HUDEP-2 (cell line): ENCODE measurements around the gene CHST2.
"Not testable (repeated sequence)": the region's sequence is repeated elsewhere in the genome, so short reads cannot be mapped to it uniquely, and the experiment has no call there.

Experiments
- DNase-seq, 76 experiments: peaks; one replicate each; lab custom pipeline; 2025; ENCODE audit not compliant: unreplicated experiment in 76 of 76; lab: John Stamatoyannopoulos, UW

The CHST2 gene, protein sequence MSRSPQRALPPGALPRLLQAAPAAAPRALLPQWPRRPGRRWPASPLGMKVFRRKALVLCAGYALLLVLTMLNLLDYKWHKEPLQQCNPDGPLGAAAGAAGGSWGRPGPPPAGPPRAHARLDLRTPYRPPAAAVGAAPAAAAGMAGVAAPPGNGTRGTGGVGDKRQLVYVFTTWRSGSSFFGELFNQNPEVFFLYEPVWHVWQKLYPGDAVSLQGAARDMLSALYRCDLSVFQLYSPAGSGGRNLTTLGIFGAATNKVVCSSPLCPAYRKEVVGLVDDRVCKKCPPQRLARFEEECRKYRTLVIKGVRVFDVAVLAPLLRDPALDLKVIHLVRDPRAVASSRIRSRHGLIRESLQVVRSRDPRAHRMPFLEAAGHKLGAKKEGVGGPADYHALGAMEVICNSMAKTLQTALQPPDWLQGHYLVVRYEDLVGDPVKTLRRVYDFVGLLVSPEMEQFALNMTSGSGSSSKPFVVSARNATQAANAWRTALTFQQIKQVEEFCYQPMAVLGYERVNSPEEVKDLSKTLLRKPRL

GRCh38 chr3:143119009-143119914 is at the start of gene CHST2:
Gene CHST2, plus strand, starts transcription at chr3:143119771. Its CDS starts 1,046 bp downstream, at chr3:143120817.
- DNase-seq, result peak in 70 of 76 experiments; percentile 10 to 78 (median 54)

DNA sequence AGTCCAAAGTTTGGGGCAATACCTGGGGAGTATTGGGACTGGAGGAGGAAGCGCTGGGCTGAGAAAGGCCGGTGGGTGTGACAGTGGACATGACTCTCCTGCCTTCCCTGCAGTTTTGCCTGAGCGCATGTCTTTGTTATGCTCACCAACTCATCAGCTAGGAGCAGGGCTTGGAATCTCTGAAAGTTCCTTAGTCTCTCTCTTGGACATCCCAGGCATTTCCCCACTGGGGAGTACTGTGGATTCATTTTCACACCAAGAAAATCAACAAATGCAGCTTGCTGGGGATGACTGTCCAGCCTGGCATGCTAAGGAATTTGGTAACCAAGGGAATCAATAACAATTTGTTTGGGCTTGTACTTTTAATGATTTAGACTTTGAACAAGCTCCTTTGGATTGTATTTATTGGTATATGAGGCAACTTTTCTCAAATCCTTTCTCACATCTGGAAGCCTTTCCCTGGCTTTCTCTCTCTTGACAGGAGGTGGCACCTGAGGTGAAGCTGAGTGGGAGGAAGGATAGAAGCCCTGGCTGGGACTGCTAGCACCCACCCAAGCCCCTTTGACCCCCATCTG is 48.5 kb upstream of the CHST2 start:
- no peak for DNase-seq

- DNase-seq, result no peak
These were observed 47.8 kb upstream of the CHST2 start for GRCh38 chr3:143071776-143072175.

GRCh38 chr3:143072298-143073020 is 47.1 kb upstream of the CHST2 start:
- DNase-seq, result not testable (repeated sequence)

DNA sequence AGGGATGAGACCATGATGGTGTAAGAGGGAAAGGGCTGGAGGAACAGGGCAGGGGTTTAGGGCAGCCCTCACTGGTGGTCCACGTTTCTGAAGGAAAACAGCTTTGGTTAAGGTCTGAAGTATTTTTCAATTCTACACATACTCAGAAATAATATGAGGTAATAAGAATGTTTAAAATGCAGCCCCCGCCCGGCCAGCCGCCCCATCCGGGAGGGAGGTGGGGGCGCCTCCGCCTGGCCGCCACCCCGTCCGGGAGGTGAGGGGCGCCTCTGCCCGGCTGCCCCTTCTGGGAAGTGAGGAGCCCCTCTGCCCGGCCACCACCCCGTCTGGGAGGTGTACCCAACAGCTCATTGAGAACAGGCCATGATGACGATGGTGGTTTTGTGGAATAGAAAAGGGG is 46.0 kb upstream of the CHST2 start:
- DNase-seq, result not testable (repeated sequence)

GRCh38 chr3:143073983-143074382 is 45.6 kb upstream of the CHST2 start:
- not testable (repeated sequence) for DNase-seq

DNA sequence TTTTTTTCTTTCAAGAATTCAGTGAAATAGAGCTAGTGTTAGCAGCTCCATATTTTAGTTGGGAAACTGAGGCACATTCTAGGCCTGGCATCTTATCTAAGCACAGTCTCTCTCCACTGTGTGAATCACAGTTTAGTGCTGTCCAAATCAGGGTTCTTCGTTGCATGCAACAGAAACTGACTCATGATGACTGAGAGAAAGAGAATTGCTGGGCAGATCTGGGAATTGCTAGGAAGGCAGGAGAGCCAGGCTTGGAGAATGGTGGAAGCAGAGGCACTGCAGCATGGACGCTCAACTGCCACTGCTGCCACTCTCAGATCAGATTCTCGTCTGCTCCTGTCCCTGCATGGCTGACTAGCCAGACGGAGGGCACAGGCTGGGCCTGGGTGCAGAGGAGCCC is 40.7 kb upstream of the CHST2 start:
- no peak for DNase-seq

GRCh38 chr3:143080196-143080595 is 39.4 kb upstream of the CHST2 start:
- no peak for DNase-seq

GRCh38 chr3:143081365-143081764 is 38.2 kb upstream of the CHST2 start:
- no peak for DNase-seq

GRCh38 chr3:143081844-143082778 is 37.5 kb upstream of the CHST2 start:
- no peak for DNase-seq

DNA sequence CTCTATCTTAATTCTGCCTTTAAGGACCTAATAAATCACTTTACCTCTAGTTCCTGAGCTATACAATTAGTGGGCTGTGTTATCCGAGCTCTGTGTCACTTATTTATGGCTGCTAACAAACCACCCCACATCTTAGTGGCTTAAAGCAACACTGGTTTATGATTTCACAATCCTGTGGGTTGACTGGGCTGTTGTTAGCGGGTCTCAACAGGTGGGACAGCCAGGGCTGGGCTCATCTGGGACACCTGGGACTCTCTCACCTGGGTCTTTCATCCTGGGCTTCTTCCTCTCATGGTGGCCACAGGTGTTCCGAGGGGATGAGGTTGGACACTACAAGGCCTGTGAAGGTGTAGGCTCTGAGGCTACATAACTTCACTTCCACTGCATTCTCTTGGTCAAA is 35.8 kb upstream of the CHST2 start:
- peak in 1 of 76 experiments; percentile 14 for DNase-seq

DNA sequence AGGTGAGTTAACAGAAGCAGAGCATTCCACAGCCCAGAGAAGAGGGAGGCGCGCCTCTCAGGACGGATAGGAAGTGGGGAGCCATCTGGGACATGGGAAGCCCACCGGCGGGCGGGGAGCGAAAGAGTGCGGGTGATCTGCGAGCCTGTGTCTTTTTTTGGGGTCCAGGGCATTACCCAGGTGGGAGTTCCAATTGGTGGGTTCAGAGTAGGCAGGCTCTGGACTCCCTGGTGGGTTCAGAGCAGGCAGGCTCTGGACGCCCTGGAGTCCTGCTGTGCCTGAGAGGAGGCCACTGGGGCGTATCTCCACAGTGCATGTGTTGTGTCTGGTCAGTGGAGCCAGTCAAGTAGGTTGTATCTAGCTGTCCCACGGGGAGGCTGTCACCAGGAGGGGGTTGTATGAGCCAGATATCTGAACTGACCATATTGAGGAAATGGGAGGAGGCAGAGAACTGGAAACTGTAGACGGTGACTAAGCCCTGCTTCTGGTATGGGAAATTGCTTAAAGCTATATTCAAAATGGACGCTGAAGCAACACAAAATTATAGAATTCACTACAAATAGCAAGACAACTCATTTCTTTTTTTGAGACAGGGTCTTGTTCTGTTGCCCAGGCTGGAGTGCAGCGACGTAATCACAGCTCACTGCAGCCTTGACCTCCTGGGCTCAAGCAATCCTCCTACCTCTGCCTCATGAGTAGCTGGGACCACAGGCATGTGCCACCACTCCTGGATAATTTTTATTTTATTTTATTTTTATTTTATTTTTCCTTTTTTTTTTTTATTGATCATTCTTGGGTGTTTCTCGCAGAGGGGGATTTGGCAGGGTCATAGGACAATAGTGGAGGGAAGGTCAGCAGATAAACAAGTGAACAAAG is 34.5 kb upstream of the CHST2 start:
- peak; percentile 39 to 99 (median 94) for DNase-seq

DNA sequence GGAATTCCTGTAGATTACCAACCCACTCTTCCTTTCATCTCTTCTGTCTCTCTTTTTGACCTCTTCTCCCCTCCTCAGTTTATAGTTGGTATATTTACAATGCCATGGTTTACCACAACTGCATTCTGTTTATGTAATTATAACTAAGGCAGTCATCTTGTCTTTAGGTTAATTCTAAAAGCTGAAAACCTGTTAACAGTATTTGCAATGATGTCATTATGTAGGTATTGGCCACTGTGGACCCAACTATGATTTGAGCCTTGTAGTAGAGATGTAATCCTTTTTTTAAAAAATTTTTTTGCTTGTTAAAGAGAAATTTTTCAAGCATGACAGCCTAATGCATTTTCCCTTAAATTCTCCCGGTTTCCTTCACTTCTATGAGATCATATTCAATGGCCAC is 30.7 kb upstream of the CHST2 start:
- DNase-seq, result no peak

DNA sequence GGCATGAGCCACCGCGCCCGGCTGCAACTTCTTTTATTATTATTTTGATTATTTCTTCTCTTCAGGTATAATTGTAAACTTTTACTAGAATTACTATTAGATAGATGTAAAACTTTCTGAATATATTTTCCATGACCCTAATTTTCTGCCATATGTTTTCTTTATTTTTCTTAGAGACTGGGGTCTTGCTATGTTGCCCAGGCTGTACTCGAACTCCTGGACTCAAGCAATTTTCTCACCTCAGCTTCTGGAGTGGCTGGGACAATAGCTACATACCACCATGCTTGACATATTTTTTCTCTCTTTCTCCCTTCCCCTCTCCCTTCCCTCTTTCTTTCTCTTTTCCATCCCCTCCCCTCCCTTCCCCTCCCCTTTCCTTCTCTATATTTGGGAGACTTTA is 29.6 kb upstream of the CHST2 start:
- no peak for DNase-seq

GRCh38 chr3:143090486-143090885 is 29.1 kb upstream of the CHST2 start:
- no peak for DNase-seq

GRCh38 chr3:143090976-143091837 is 28.4 kb upstream of the CHST2 start:
- no peak for DNase-seq

DNA sequence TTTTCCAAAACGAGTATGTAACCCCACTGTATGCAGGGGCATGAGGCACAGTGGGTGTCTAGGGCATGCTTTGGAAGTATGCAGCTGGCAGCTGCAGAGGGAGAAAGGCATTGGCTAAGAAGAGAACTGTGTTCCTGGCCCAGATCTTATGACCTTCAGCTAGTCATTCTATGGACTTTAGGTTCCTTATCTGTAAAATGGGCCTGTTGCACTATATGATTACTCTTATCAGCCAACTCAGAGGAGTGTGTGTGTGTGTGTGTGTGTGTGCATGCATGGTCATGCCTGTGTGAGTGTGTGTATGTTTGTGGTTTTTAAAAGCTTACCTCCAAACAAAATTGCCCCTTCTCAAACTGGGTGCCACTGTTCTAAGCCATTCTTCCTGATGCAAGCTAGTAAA is 27.4 kb upstream of the CHST2 start:
- peak in 51 of 76 experiments; percentile 5 to 84 (median 36) for DNase-seq
